AG04450 (cell line): ENCODE data around the gene TPP2. TPM values are rescaled to one million over a fixed set of nuclear protein-coding genes. Genes with fewer than 3 reads are reported as not detected.

Experiments
- CTCF ChIA-PET: fragments of 300-600, 350-600 bp; formaldehyde crosslinking; extraction: SDS; loops from one replicate; lab custom pipeline; 2022; ENCODE audit warnings: antibody characterized with exemption, inconsistent platforms; lab: Charles Lee
- POLR2A ChIA-PET: fragments of 350-600 bp; formaldehyde crosslinking; extraction: SDS; loops from one replicate; lab custom pipeline; 2021; ENCODE audit warnings: antibody characterized with exemption, inconsistent platforms; lab: Yijun Ruan, JAX
- DNase-seq: peaks from one replicate; pipeline ENCODE4 v3.0.0-alpha.2; 2011; ENCODE audit warnings: low read depth, low spot score
- H3K27ac ChIP-seq: one replicate; pipeline ENCODE4 v1.5.1; 2012; ENCODE audit warnings: low read depth, low read length, control low read depth
- H3K27me3 ChIP-seq: one replicate; pipeline ENCODE4 v1.6.0; 2012; ENCODE audit warnings: low read length; ENCODE audit not compliant: control insufficient read depth, insufficient read depth
- H3K4me3 ChIP-seq: 2 replicates; pipeline ENCODE4 v1.5.1; 2011; ENCODE audit warnings: mild to moderate bottlenecking, low read depth, low read length, control low read depth
- H3K9me3 ChIP-seq: 2 replicates; pipeline ENCODE4 v1.5.1; 2012; ENCODE audit warnings: low read length; ENCODE audit not compliant: control insufficient read depth, insufficient read depth
- CTCF ChIP-seq: IDR thresholded peaks from 2 replicates; pipeline ENCODE4 v1.5.1; 2011; ENCODE audit warnings: low read depth, low read length, control low read depth, inconsistent platforms
- polyA plus RNA-seq: library from polyadenylated mRNA; depleted of rRNA; stranded (reverse); fragments of >200 nt; gene quantifications from 2 replicates; pipeline ENCODE4 v1.2.3, GENCODE V29; 2011

Gene TPP2
- polyA plus RNA-seq, 1 experiment: 49.8 TPM

GRCh38 chr13:102707467-102707866 is 110.7 kb downstream of the TPP2 start:
- CTCF ChIA-PET: no interaction called here
- Histone ChIP-seq H3K27ac (no peak overlapping the region), H3K9me3 (peaks cover 4% of the 10 kb centered on the region), H3K4me3 (no peak overlapping the region), H3K27me3 (peaks cover 9% of the 10 kb centered on the region)
- TF ChIP-seq CTCF: no peak
- POLR2A ChIA-PET: no interaction called here
- DNase-seq: peak; percentile 68

- ChIA-PET CTCF (interaction anchor here (0.6 kb wide), 1 partner anchor 1499 kb away, joined by 3 read pairs; no protein-coding TSS in a partner anchor), POLR2A (no interaction called here)
- H3K27me3 ChIP-seq: peaks cover 7% of the 10 kb centered on the region
- no peak for TF ChIP-seq CTCF
- DNase-seq: no peak
- H3K4me3 ChIP-seq: no peak overlapping the region
- no peak overlapping the region for H3K27ac ChIP-seq
- peaks cover 4% of the 10 kb centered on the region for H3K9me3 ChIP-seq
Observed at GRCh38 chr13:102708211-102708610, 111.4 kb downstream of the TPP2 start.

GRCh38 chr13:102708991-102709390 is 112.2 kb downstream of the TPP2 start:
- Histone ChIP-seq H3K9me3 (peaks cover 4% of the 10 kb centered on the region), H3K27me3 (peaks cover 5% of the 10 kb centered on the region), H3K4me3 (no peak overlapping the region), H3K27ac (no peak overlapping the region)
- POLR2A ChIA-PET: no interaction called here
- no peak for TF ChIP-seq CTCF
- CTCF ChIA-PET: no interaction called here
- no peak for DNase-seq

GRCh38 chr13:102709536-102709935 is 112.8 kb downstream of the TPP2 start:
- Histone ChIP-seq H3K4me3 (no peak overlapping the region), H3K27me3 (peaks cover 5% of the 10 kb centered on the region), H3K27ac (no peak overlapping the region), H3K9me3 (peaks cover 4% of the 10 kb centered on the region)
- CTCF ChIA-PET: no interaction called here
- DNase-seq: no peak
- no peak for TF ChIP-seq CTCF
- POLR2A ChIA-PET: no interaction called here

- no peak for TF ChIP-seq CTCF
- Histone ChIP-seq H3K4me3 (no peak overlapping the region), H3K27ac (peak overlapping the region; percentile 13), H3K27me3 (peaks cover 5% of the 10 kb centered on the region), H3K9me3 (peaks cover 4% of the 10 kb centered on the region)
- POLR2A ChIA-PET: interaction anchor here (0.8 kb wide), 1 partner anchor 63 kb away, joined by 3 read pairs; the partner anchor contains the start of gene TEX30
- no peak for DNase-seq
- CTCF ChIA-PET: no interaction called here
Observed at GRCh38 chr13:102710261-102710679, 113.5 kb downstream of the TPP2 start.
